Parathyroid adenoma (tissue), 2 donors: Measurements from ENCODE around the gene LLGL2.

ENCODE experiments used
- H2AFZ ChIP-seq: fragments of 300-600 bp; sonication (generic); one replicate; pipeline ENCODE4 v1.7.0; 2017; ENCODE audit warnings: antibody characterized with exemption, mild to moderate bottlenecking
- H3K27ac ChIP-seq: fragments of 300-600 bp; sonication (generic); one replicate; pipeline ENCODE4 v1.7.0; 2017
- H3K27me3 ChIP-seq: fragments of 300-600 bp; sonication (generic); one replicate; pipeline ENCODE4 v1.7.0; 2017; ENCODE audit warnings: low read length; ENCODE audit not compliant: control insufficient read depth, insufficient read depth
- H3K36me3 ChIP-seq: fragments of 300-600 bp; sonication (generic); one replicate; pipeline ENCODE4 v1.7.0; 2017; ENCODE audit warnings: low read length; ENCODE audit not compliant: control insufficient read depth, insufficient read depth
- H3K4me1 ChIP-seq: fragments of 300-600 bp; sonication (generic); one replicate; pipeline ENCODE4 v1.7.0; 2017; ENCODE audit warnings: control low read depth
- H3K4me2 ChIP-seq: fragments of 300-600 bp; sonication (generic); one replicate; pipeline ENCODE4 v1.7.0; 2017; ENCODE audit warnings: low read length
- H3K4me3 ChIP-seq: fragments of 300-600 bp; sonication (generic); one replicate; pipeline ENCODE4 v1.7.0; 2017; ENCODE audit warnings: low read depth, low read length
- H3K79me2 ChIP-seq: fragments of 300-600 bp; sonication (generic); one replicate; pipeline ENCODE4 v1.7.0; 2017; ENCODE audit warnings: control low read depth
- H3K9ac ChIP-seq: fragments of 300-600 bp; sonication (generic); one replicate; pipeline ENCODE4 v1.7.0; 2017; ENCODE audit warnings: mild to moderate bottlenecking
- H3K9me3 ChIP-seq: fragments of 300-600 bp; sonication (generic); one replicate; pipeline ENCODE4 v1.7.0; 2017; ENCODE audit warnings: low read length; ENCODE audit not compliant: control insufficient read depth
- CTCF ChIP-seq: fragments of 300-600 bp; sonication (generic); IDR thresholded peaks from one replicate; pipeline ENCODE4 v1.7.0; 2017; ENCODE audit warnings: antibody characterized with exemption, mild to moderate bottlenecking
- donor health status: primary hyperparathyroidism.

The LLGL2 gene

GRCh38 chr17:75604034-75604695 lies 78.7 kb downstream of the LLGL2 start:
- H3K9me3 ChIP-seq, result no peaks in the 10 kb centered on the region
- H3K4me2 ChIP-seq, result no peak overlapping the region
- no peak for TF ChIP-seq CTCF
- H3K79me2 ChIP-seq, result no peaks in the 10 kb centered on the region
- H3K4me1 ChIP-seq, result no peaks in the 10 kb centered on the region
- no peak overlapping the region for H3K4me3 ChIP-seq
- no peak overlapping the region for H3K9ac ChIP-seq
- H3K36me3 ChIP-seq, result no peaks in the 10 kb centered on the region
- no peak overlapping the region for H2AFZ ChIP-seq
- no peak overlapping the region for H3K27ac ChIP-seq
- no peaks in the 10 kb centered on the region for H3K27me3 ChIP-seq

- Histone ChIP-seq H2AFZ (no peak overlapping the region), H3K4me3 (no peak overlapping the region), H3K27ac (no peak overlapping the region), H3K27me3 (no peaks in the 10 kb centered on the region), H3K9me3 (no peaks in the 10 kb centered on the region), H3K4me1 (no peaks in the 10 kb centered on the region), H3K36me3 (no peaks in the 10 kb centered on the region), H3K79me2 (no peaks in the 10 kb centered on the region), H3K9ac (no peak overlapping the region), H3K4me2 (no peak overlapping the region)
- TF ChIP-seq CTCF, result no peak
Observed at GRCh38 chr17:75605790-75606189, 80.3 kb downstream of the LLGL2 start.

- no peaks in the 10 kb centered on the region for H3K36me3 ChIP-seq
- H3K79me2 ChIP-seq, result no peaks in the 10 kb centered on the region
Observed at GRCh38 chr17:75607086-75607485, 81.6 kb downstream of the LLGL2 start.

GRCh38 chr17:75610103-75610984 lies 84.8 kb downstream of the LLGL2 start:
- Histone ChIP-seq H3K9me3 (no peaks in the 10 kb centered on the region), H3K27me3 (no peaks in the 10 kb centered on the region), H3K36me3 (no peaks in the 10 kb centered on the region), H3K9ac (no peak overlapping the region), H2AFZ (no peak overlapping the region), H3K4me3 (no peak overlapping the region), H3K79me2 (no peaks in the 10 kb centered on the region), H3K4me2 (no peak overlapping the region), H3K27ac (no peak overlapping the region), H3K4me1 (no peaks in the 10 kb centered on the region)
- TF ChIP-seq CTCF, result no peak

More at GRCh38 chr17:75607086-75607485, 81.6 kb downstream of the LLGL2 start:
- Histone ChIP-seq H3K27ac (no peak overlapping the region), H3K9me3 (no peaks in the 10 kb centered on the region), H3K4me3 (no peak overlapping the region), H3K4me2 (no peak overlapping the region), H3K4me1 (no peaks in the 10 kb centered on the region), H2AFZ (no peak overlapping the region), H3K27me3 (no peaks in the 10 kb centered on the region), H3K9ac (no peak overlapping the region)
- TF ChIP-seq CTCF, result no peak
